ENCODE measurements around the gene RASGRP3.

GRCh38 chr2:33561872-33562271 lies 85.4 kb downstream of the RASGRP3 start:
- TF ChIP-seq CTCF (IDR thresholded peaks at IDR 0.05; ENCODE audit: low read length) (no peak), EZH2 (optimal IDR thresholded peaks at IDR 0.05; ENCODE audit: low read depth, low read length) (no peak)
